Naive thymus-derived CD8-positive, alpha-beta T cell (primary cell): ENCODE measurements around the gene PPP1R18. TPM values are rescaled to one million over a fixed set of nuclear protein-coding genes. Genes with fewer than 3 reads are reported as not detected.

Experiments used
- ATAC-seq, 2 donors: fragments of 150-1000 bp; cut with Tn5 transposase in 1 of 2; sonication (Bioruptor Pico), chemical (Tn5 transposase) in 1 of 2; 1 replicate in 1 of 2; 2 replicates in 1 of 2; pipeline ENCODE4 v1.10.0; 2021; ENCODE audit warnings: mild to moderate bottlenecking in 2 of 2, moderate library complexity in 2 of 2
- POLR2A ChIA-PET: fragments of 350-600 bp; sonication (Branson Sonifier 250); formaldehyde crosslinking; loops from one replicate; lab custom pipeline; 2021; ENCODE audit warnings: antibody characterized with exemption; lab: Charles Lee
- DNase-seq, 10 donors: peaks; one replicate each; pipeline versions ENCODE4 v3.0.0 to v3.0.0-alpha.2; 2020 to 2022
- H3K27ac Mint-ChIP-seq, 10 donors: one replicate each; pipeline ENCODE4 v1.8.0; 2020 to 2022; ENCODE audit warnings: mild to moderate bottlenecking in 10 of 10, mixed read lengths in 10 of 10, moderate library complexity in 4 of 10, inconsistent platforms in 1 of 10
- H3K27me3 Mint-ChIP-seq, 5 donors: one replicate each; pipeline ENCODE4 v1.8.0; 2021 to 2022; ENCODE audit warnings: mixed read lengths in 5 of 5
- H3K36me3 Mint-ChIP-seq, 3 donors: one replicate each; pipeline ENCODE4 v1.8.0; 2020 to 2022; ENCODE audit warnings: mixed read lengths in 3 of 3, mild to moderate bottlenecking in 2 of 3, inconsistent platforms in 1 of 3
- H3K4me1 Mint-ChIP-seq, 4 donors: one replicate each; pipeline ENCODE4 v1.8.0; 2021 to 2022; ENCODE audit warnings: mixed read lengths in 4 of 4
- H3K4me3 Mint-ChIP-seq, 10 donors: one replicate each; pipeline ENCODE4 v1.8.0; 2020 to 2022; ENCODE audit warnings: mild to moderate bottlenecking in 10 of 10, mixed read lengths in 10 of 10, moderate library complexity in 6 of 10, inconsistent platforms in 1 of 10
- H3K9me3 Mint-ChIP-seq, 9 donors: one replicate each; pipeline ENCODE4 v1.8.0; 2020 to 2022; ENCODE audit warnings: mixed read lengths in 9 of 9, mild to moderate bottlenecking in 3 of 9, inconsistent platforms in 1 of 9, moderate library complexity in 1 of 9
- polyA plus RNA-seq, 3 donors: library from polyadenylated mRNA; unstranded; fragments of 300-500 nt; fragmentation: Illumina TruSeq; gene quantifications; one replicate each; pipeline ENCODE4 v1.2.3, GENCODE V29; 2021
- total RNA-seq, 8 experiments: library from RNA in 2 of 8; stranded (reverse) in 2 of 8; gene quantifications; one replicate each; pipeline ENCODE4 v1.2.3 and lab custom pipeline; 2021 to 2026

PPP1R18 gene
- total and polyA plus RNA-seq, 5 experiments from 2014 or later: 79.0 to 98.6 (median 82.0) TPM

- Mint-ChIP-seq H3K27me3 (no peaks in the 10 kb centered on the region), H3K4me3 (no peak overlapping the region), H3K36me3 (peaks cover 4 to 76% (median 19%) of the 10 kb centered on the region in 3 donors), H3K4me1 (peaks cover 0 to 18% (median 9%) of the 10 kb centered on the region in 4 donors), H3K9me3 (no peaks in the 10 kb centered on the region), H3K27ac (no peak overlapping the region)
- DNase-seq (peak in 1 of 10 donors; percentile 19), ATAC-seq (no peak)
- POLR2A ChIA-PET: interaction anchor here (0.9 to 2.8 kb wide), 2 partner anchors 10 to 14 kb away, joined by 6 to 15 read pairs; no protein-coding TSS in a partner anchor
Observed at GRCh38 chr6:30703011-30703410, 16.6 kb upstream of the PPP1R18 start.

- H3K27ac Mint-ChIP-seq: no peak overlapping the region
- POLR2A ChIA-PET: no interaction called here
- no peak overlapping the region for H3K4me3 Mint-ChIP-seq
- peaks cover 0 to 53% (median 14%) of the 10 kb centered on the region in 3 donors for H3K36me3 Mint-ChIP-seq
- no peaks in the 10 kb centered on the region for H3K9me3 Mint-ChIP-seq
- ATAC-seq (no peak), DNase-seq (peak in 1 of 10 donors; percentile 32)
- H3K4me1 Mint-ChIP-seq: peaks cover 0 to 18% (median 5%) of the 10 kb centered on the region in 4 donors
- H3K27me3 Mint-ChIP-seq: no peaks in the 10 kb centered on the region
Observed at GRCh38 chr6:30700340-30700739, 13.9 kb upstream of the PPP1R18 start.

GRCh38 chr6:30696432-30696831, 10.0 kb upstream of the PPP1R18 start:
- POLR2A ChIA-PET: interaction anchor here (0.6 to 1.0 kb wide), 5 partner anchors 9 to 16 kb away, joined by 3 to 4 read pairs (median 3); no protein-coding TSS in a partner anchor
- ATAC-seq: no peak
- H3K9me3 Mint-ChIP-seq: no peaks in the 10 kb centered on the region

GRCh38 chr6:30691208-30691847, 4.9 kb upstream of the PPP1R18 start:
- Mint-ChIP-seq H3K9me3 (no peaks in the 10 kb centered on the region), H3K4me3 (peak overlapping the region; percentile 85 to 94 (median 88)), H3K36me3 (no peaks in the 10 kb centered on the region), H3K27ac (peak overlapping the region; percentile 31 to 99 (median 82)), H3K4me1 (peaks cover 26 to 48% (median 40%) of the 10 kb centered on the region in 4 donors), H3K27me3 (no peaks in the 10 kb centered on the region)
- POLR2A ChIA-PET: interaction anchor here (1.0 to 6.9 kb wide), 6 partner anchors 9 to 201 kb away, joined by 3 to 81 read pairs (median 10); partner anchors contain the start of genes MDC1 and TUBB
- no peak for DNase-seq
- no peak for ATAC-seq

More at GRCh38 chr6:30696432-30696831, 10.0 kb upstream of the PPP1R18 start:
- Mint-ChIP-seq H3K4me3 (no peak overlapping the region), H3K4me1 (peaks cover 0 to 6% (median 3%) of the 10 kb centered on the region in 4 donors), H3K27ac (no peak overlapping the region), H3K27me3 (no peaks in the 10 kb centered on the region), H3K36me3 (peaks cover 0 to 21% (median 0%) of the 10 kb centered on the region in 3 donors)
- peak in 1 of 10 donors; percentile 7 for DNase-seq

- peaks cover 29 to 48% (median 41%) of the 10 kb centered on the region in 4 donors for H3K4me1 Mint-ChIP-seq
- DNase-seq (peak in 8 of 10 donors; percentile 37 to 81 (median 60)), ATAC-seq (peak; percentile 7 to 25)
- peak within 1 kb of the TSS; percentile 31 to 99 (median 88) for H3K27ac Mint-ChIP-seq
- POLR2A ChIA-PET: interaction anchor here (0.7 to 6.9 kb wide), 9 partner anchors 8 to 200 kb away, joined by 3 to 81 read pairs (median 6); partner anchors contain the start of genes MDC1 and TUBB
- peak within 1 kb of the TSS; percentile 85 to 94 (median 88) for H3K4me3 Mint-ChIP-seq
- no peaks in the 10 kb centered on the region for H3K9me3 Mint-ChIP-seq
- no peaks in the 10 kb centered on the region for H3K27me3 Mint-ChIP-seq
- no peaks in the 10 kb centered on the region for H3K36me3 Mint-ChIP-seq
Observed at GRCh38 chr6:30690403-30691207, 4.2 kb upstream of the PPP1R18 start, which contains the start of gene NRM. TSS of gene NRM (minus strand) at chr6:30690984. CDS start at chr6:30690974, 10 bp downstream.

- POLR2A ChIA-PET: interaction anchor here (0.7 to 6.9 kb wide), 6 partner anchors 8 to 75 kb away, joined by 3 to 81 read pairs (median 14); partner anchors contain the start of genes MDC1 and TUBB
- H3K4me1 Mint-ChIP-seq: peaks cover 35 to 48% (median 44%) of the 10 kb centered on the region in 4 donors
Observed at GRCh38 chr6:30689985-30690384, 3.5 kb upstream of the PPP1R18 start.

GRCh38 chr6:30689022-30689865, 2.8 kb upstream of the PPP1R18 start:
- Mint-ChIP-seq H3K27ac (peak overlapping the region in 9 of 10 donors; percentile 60 to 99 (median 85)), H3K9me3 (no peaks in the 10 kb centered on the region), H3K27me3 (no peaks in the 10 kb centered on the region), H3K36me3 (peaks cover 0 to 8% (median 0%) of the 10 kb centered on the region in 3 donors), H3K4me1 (peaks cover 37 to 48% (median 46%) of the 10 kb centered on the region in 4 donors), H3K4me3 (peak overlapping the region; percentile 76 to 100 (median 96))
- ATAC-seq: no peak
- POLR2A ChIA-PET: interaction anchor here (1.0 to 6.9 kb wide), 5 partner anchors 7 to 74 kb away, joined by 3 to 81 read pairs (median 15); partner anchors contain the start of genes MDC1 and TUBB
- no peak for DNase-seq

More at GRCh38 chr6:30689985-30690384, 3.5 kb upstream of the PPP1R18 start:
- ATAC-seq (no peak), DNase-seq (no peak)
- peak overlapping the region; percentile 63 to 94 (median 88) for H3K4me3 Mint-ChIP-seq
- H3K36me3 Mint-ChIP-seq: peaks cover 0 to 6% (median 0%) of the 10 kb centered on the region in 3 donors
- H3K27ac Mint-ChIP-seq: peak overlapping the region; percentile 17 to 99 (median 84)
- H3K9me3 Mint-ChIP-seq: no peaks in the 10 kb centered on the region
- no peaks in the 10 kb centered on the region for H3K27me3 Mint-ChIP-seq

GRCh38 chr6:30688569-30688968, 2.1 kb upstream of the PPP1R18 start:
- no peak for ATAC-seq
- POLR2A ChIA-PET: interaction anchor here (2.5 to 6.9 kb wide), 2 partner anchors 16 to 31 kb away, joined by 15 to 81 read pairs; partner anchors contain the start of genes MDC1 and TUBB
- Mint-ChIP-seq H3K4me1 (peaks cover 37 to 48% (median 46%) of the 10 kb centered on the region in 4 donors), H3K27me3 (no peaks in the 10 kb centered on the region), H3K36me3 (peaks cover 0 to 8% (median 0%) of the 10 kb centered on the region in 3 donors), H3K9me3 (no peaks in the 10 kb centered on the region), H3K27ac (peak overlapping the region in 9 of 10 donors; percentile 60 to 99 (median 85)), H3K4me3 (peak overlapping the region; percentile 94 to 100 (median 99))
- DNase-seq: peak in 1 of 10 donors; percentile 12

- ATAC-seq: no peak
- no peaks in the 10 kb centered on the region for H3K27me3 Mint-ChIP-seq
- POLR2A ChIA-PET: interaction anchor here (1.0 to 6.9 kb wide), 6 partner anchors 13 to 42 kb away, joined by 3 to 81 read pairs (median 4); partner anchors contain the start of genes MDC1 and TUBB
Observed at GRCh38 chr6:30687659-30688431, 1.4 kb upstream of the PPP1R18 start.

GRCh38 chr6:30686908-30687658, 638 bp upstream of the PPP1R18 start:
- no peaks in the 10 kb centered on the region for H3K27me3 Mint-ChIP-seq
- H3K9me3 Mint-ChIP-seq: no peaks in the 10 kb centered on the region
- H3K4me3 Mint-ChIP-seq: peak overlapping the region; percentile 94 to 100 (median 99)
- peak overlapping the region; percentile 81 to 99 (median 97) for H3K27ac Mint-ChIP-seq
- POLR2A ChIA-PET: interaction anchor here (1.0 to 6.9 kb wide), 5 partner anchors 14 to 43 kb away, joined by 3 to 81 read pairs (median 4); partner anchors contain the start of genes MDC1 and TUBB
- peak; percentile 22 to 34 for ATAC-seq
- peak; percentile 27 to 82 (median 57) for DNase-seq
- peaks cover 43 to 60% (median 45%) of the 10 kb centered on the region in 4 donors for H3K4me1 Mint-ChIP-seq
- peaks cover under 1 to 8% (median 6%) of the 10 kb centered on the region in 3 donors for H3K36me3 Mint-ChIP-seq

More at GRCh38 chr6:30687659-30688431, 1.4 kb upstream of the PPP1R18 start:
- DNase-seq: no peak
- Mint-ChIP-seq H3K4me3 (peak overlapping the region; percentile 94 to 100 (median 99)), H3K4me1 (peaks cover 37 to 52% (median 46%) of the 10 kb centered on the region in 4 donors), H3K27ac (peak overlapping the region; percentile 81 to 99 (median 96)), H3K36me3 (peaks cover 0 to 8% (median 3%) of the 10 kb centered on the region in 3 donors), H3K9me3 (no peaks in the 10 kb centered on the region)
